OCI-LY1 (cell line): Measurements from ENCODE around the gene HBM.

Experiments used
- H2AFZ ChIP-seq: fragments of 200-600 bp; sonication (generic), shearing (Covaris generic); 2 replicates; pipeline ENCODE4 v1.6.0; 2014; ENCODE audit warnings: antibody characterized with exemption, mild to moderate bottlenecking, low read length
- H3F3A ChIP-seq: fragments of 200-600 bp; sonication (generic), shearing (Covaris generic); 2 replicates; pipeline ENCODE4 v1.6.0; 2014; ENCODE audit warnings: mild to moderate bottlenecking, antibody characterized with exemption, low read length, moderate library complexity; ENCODE audit not compliant: insufficient read depth
- H3K27ac ChIP-seq: fragments of 200-600 bp; sonication (generic); 2 replicates; pipeline ENCODE4 v1.5.1; 2014; ENCODE audit warnings: low read length, mixed run types, mild to moderate bottlenecking, low read depth; ENCODE audit not compliant: poor library complexity, severe bottlenecking
- H3K27me3 ChIP-seq: fragments of 200-600 bp; sonication (generic); 2 replicates; pipeline ENCODE4 v1.6.0; 2014; ENCODE audit warnings: antibody characterized with exemption, mild to moderate bottlenecking, low read length, moderate library complexity; ENCODE audit not compliant: insufficient read depth
- H3K36me3 ChIP-seq: fragments of 200-600 bp; sonication (generic); 2 replicates; pipeline ENCODE4 v1.6.1; 2014; ENCODE audit warnings: mild to moderate bottlenecking, antibody characterized with exemption, low read length, moderate library complexity, mixed read lengths; ENCODE audit not compliant: insufficient read depth
- H3K4me1 ChIP-seq: fragments of 200-600 bp; sonication (generic); 2 replicates; pipeline ENCODE4 v1.5.1; 2014; ENCODE audit warnings: mild to moderate bottlenecking, low read length, moderate library complexity; ENCODE audit not compliant: insufficient read depth, severe bottlenecking
- H3K4me2 ChIP-seq: fragments of 200-600 bp; sonication (generic), shearing (Covaris generic); 2 replicates; pipeline ENCODE4 v1.6.1; 2014; ENCODE audit warnings: low read length
- H3K4me3 ChIP-seq: fragments of 200-600 bp; sonication (generic); 2 replicates; pipeline ENCODE4 v1.5.1; 2014; ENCODE audit warnings: low read length, low read depth, mild to moderate bottlenecking, mixed read lengths; ENCODE audit not compliant: poor library complexity, severe bottlenecking
- H3K79me2 ChIP-seq: fragments of 200-600 bp; shearing (Covaris generic); 2 replicates; pipeline ENCODE4 v1.6.1; 2016; ENCODE audit warnings: mixed run types, low read length, mixed read lengths; ENCODE audit not compliant: insufficient read depth
- H3K9ac ChIP-seq: fragments of 200-600 bp; sonication (generic), shearing (Covaris generic); 2 replicates; pipeline ENCODE4 v1.6.1; 2014; ENCODE audit warnings: mild to moderate bottlenecking, low read length, mixed read lengths
- H3K9me2 ChIP-seq: fragments of 200-600 bp; sonication (generic), shearing (Covaris generic); 2 replicates; pipeline ENCODE4 v1.6.1; 2014; ENCODE audit warnings: low read depth, mild to moderate bottlenecking, low read length, mixed read lengths
- H3K9me3 ChIP-seq: fragments of 200-600 bp; shearing (Covaris generic); 2 replicates; pipeline ENCODE4 v1.6.1; 2014; ENCODE audit warnings: low read length, mixed read lengths
- H4K20me1 ChIP-seq: fragments of 200-600 bp; sonication (generic), shearing (Covaris generic); 2 replicates; pipeline ENCODE4 v1.6.0; 2016; ENCODE audit warnings: mild to moderate bottlenecking, low read length; ENCODE audit not compliant: insufficient read depth
- EZH2 ChIP-seq: fragments of 200-600 bp; sonication (generic), shearing (Covaris generic); IDR thresholded peaks from 2 replicates; pipeline ENCODE4 v1.8.0; 2017; ENCODE audit warnings: borderline replicate concordance, mixed run types, mild to moderate bottlenecking, antibody characterized with exemption, low read length, moderate library complexity, mixed read lengths
- TF ChIP-seq, protein P1 (sequence below): fragments of 200-600 bp; sonication (generic), shearing (Covaris generic); IDR thresholded peaks from 2 replicates; pipeline ENCODE4 v1.5.1; 2017; ENCODE audit warnings: mild to moderate bottlenecking, antibody characterized with exemption, low read length, moderate library complexity, mixed read lengths

The HBM gene

GRCh38 chr16:165539-166374 lies at the start of gene HBM:
Gene HBM, plus strand, starts transcription at chr16:165978. Its CDS starts 20 bp downstream, at chr16:165998.
- no peaks in the 10 kb centered on the region for H3K9me2 ChIP-seq
- H3K4me2 ChIP-seq = no peak within 1 kb of the TSS; the same call in 1 of the 2 replicates
- H3K79me2 ChIP-seq = no peaks in the 10 kb centered on the region
- no peaks in the 10 kb centered on the region; the same call in 1 of the 2 replicates for H3K27me3 ChIP-seq
- no peaks in the 10 kb centered on the region for H4K20me1 ChIP-seq
- H3K9me3 ChIP-seq = no peaks in the 10 kb centered on the region
- no peaks in the 10 kb centered on the region for H3K4me1 ChIP-seq
- no peaks in the 10 kb centered on the region for H3F3A ChIP-seq
- H2AFZ ChIP-seq = no peak within 1 kb of the TSS
- H3K4me3 ChIP-seq = no peak within 1 kb of the TSS
- no peak within 1 kb of the TSS for H3K9ac ChIP-seq
- TF ChIP-seq, protein P1, sequence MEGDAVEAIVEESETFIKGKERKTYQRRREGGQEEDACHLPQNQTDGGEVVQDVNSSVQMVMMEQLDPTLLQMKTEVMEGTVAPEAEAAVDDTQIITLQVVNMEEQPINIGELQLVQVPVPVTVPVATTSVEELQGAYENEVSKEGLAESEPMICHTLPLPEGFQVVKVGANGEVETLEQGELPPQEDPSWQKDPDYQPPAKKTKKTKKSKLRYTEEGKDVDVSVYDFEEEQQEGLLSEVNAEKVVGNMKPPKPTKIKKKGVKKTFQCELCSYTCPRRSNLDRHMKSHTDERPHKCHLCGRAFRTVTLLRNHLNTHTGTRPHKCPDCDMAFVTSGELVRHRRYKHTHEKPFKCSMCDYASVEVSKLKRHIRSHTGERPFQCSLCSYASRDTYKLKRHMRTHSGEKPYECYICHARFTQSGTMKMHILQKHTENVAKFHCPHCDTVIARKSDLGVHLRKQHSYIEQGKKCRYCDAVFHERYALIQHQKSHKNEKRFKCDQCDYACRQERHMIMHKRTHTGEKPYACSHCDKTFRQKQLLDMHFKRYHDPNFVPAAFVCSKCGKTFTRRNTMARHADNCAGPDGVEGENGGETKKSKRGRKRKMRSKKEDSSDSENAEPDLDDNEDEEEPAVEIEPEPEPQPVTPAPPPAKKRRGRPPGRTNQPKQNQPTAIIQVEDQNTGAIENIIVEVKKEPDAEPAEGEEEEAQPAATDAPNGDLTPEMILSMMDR = no peak
- no peak for TF ChIP-seq EZH2
- H3K36me3 ChIP-seq = no peaks in the 10 kb centered on the region
- H3K27ac ChIP-seq = no peak within 1 kb of the TSS

- H3K27me3 ChIP-seq = no peaks in the 10 kb centered on the region
- no peak overlapping the region for H3K27ac ChIP-seq
- H4K20me1 ChIP-seq = no peaks in the 10 kb centered on the region
- H3K36me3 ChIP-seq = peaks cover 37% of the 10 kb centered on the region
- no peak overlapping the region for H3K4me3 ChIP-seq
- no peak overlapping the region for H3K9ac ChIP-seq
- H3K79me2 ChIP-seq = no peaks in the 10 kb centered on the region
- H3K4me2 ChIP-seq = no peak overlapping the region
- TF ChIP-seq, protein P1 = no peak
- H3K4me1 ChIP-seq = peaks cover 4% of the 10 kb centered on the region
- no peaks in the 10 kb centered on the region for H3K9me3 ChIP-seq
- no peak overlapping the region for H2AFZ ChIP-seq
- no peaks in the 10 kb centered on the region for H3K9me2 ChIP-seq
- H3F3A ChIP-seq = no peaks in the 10 kb centered on the region
These were observed 49.8 kb upstream of the HBM start for GRCh38 chr16:116015-116414.

- peaks cover 4% of the 10 kb centered on the region for H3K4me1 ChIP-seq
- H3K9me3 ChIP-seq = no peaks in the 10 kb centered on the region
- H3K27me3 ChIP-seq = no peaks in the 10 kb centered on the region
- H3K9me2 ChIP-seq = no peaks in the 10 kb centered on the region
- H2AFZ ChIP-seq = no peak overlapping the region
- H3K9ac ChIP-seq = no peak overlapping the region
- H4K20me1 ChIP-seq = no peaks in the 10 kb centered on the region
- H3K4me2 ChIP-seq = no peak overlapping the region
- no peak overlapping the region for H3K27ac ChIP-seq
- H3K79me2 ChIP-seq = no peaks in the 10 kb centered on the region
- TF ChIP-seq, protein P1 = peak; percentile 96
- no peak for TF ChIP-seq EZH2
- H3K4me3 ChIP-seq = no peak overlapping the region
- peaks cover 24% of the 10 kb centered on the region for H3K36me3 ChIP-seq
- H3F3A ChIP-seq = no peaks in the 10 kb centered on the region
These were observed 48.1 kb upstream of the HBM start for GRCh38 chr16:117379-118365.
